ENCODE measurements around the gene KIF26A.

- TF ChIP-seq POLR2A (IDR thresholded peaks at IDR 0.05) (no peak), CTCF (IDR thresholded peaks at IDR 0.05) (no peak), POLR2AphosphoS5 (IDR thresholded peaks at IDR 0.05) (no peak)
These were observed 46.6 kb downstream of the KIF26A start for GRCh38 chr14:104184911-104185499.

Data from prostate gland (tissue), 2 donors.